ENCODE data around the gene CD59.

CD59 gene

DNA sequence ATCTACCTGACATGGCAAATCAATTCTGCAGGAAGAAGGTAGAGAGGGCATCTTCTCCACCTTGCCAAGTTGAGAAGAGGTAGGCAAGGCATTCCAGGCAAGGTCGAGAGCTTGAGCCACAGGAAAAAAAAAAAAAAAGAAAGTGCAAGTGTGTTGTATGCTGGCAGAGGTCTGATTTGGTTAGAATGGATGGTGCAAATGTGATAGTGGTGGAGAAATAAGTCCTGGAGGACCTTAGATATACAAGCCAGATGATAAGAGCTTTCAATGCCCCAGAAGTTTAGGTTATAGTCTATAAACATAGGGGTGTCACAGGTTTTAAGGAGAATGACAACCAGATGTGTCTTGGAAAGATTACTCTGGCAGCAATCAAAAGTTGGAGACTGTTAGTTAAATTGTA is 36.6 kb upstream of the CD59 start:
- H3K27ac Mint-ChIP-seq: no peak overlapping the region
- peaks cover 41% of the 10 kb centered on the region for H3K27me3 Mint-ChIP-seq (ENCODE audit: low read depth, poor library complexity)
- H3K4me3 Mint-ChIP-seq: peak overlapping the region; percentile 67
- H3K9me3 Mint-ChIP-seq: no peaks in the 10 kb centered on the region
- DNase-seq: no peak
- H3K4me1 Mint-ChIP-seq: peaks cover 25% of the 10 kb centered on the region
- peaks cover 17% of the 10 kb centered on the region for H3K36me3 Mint-ChIP-seq (ENCODE audit: low read depth)
- TF ChIP-seq, protein P1, sequence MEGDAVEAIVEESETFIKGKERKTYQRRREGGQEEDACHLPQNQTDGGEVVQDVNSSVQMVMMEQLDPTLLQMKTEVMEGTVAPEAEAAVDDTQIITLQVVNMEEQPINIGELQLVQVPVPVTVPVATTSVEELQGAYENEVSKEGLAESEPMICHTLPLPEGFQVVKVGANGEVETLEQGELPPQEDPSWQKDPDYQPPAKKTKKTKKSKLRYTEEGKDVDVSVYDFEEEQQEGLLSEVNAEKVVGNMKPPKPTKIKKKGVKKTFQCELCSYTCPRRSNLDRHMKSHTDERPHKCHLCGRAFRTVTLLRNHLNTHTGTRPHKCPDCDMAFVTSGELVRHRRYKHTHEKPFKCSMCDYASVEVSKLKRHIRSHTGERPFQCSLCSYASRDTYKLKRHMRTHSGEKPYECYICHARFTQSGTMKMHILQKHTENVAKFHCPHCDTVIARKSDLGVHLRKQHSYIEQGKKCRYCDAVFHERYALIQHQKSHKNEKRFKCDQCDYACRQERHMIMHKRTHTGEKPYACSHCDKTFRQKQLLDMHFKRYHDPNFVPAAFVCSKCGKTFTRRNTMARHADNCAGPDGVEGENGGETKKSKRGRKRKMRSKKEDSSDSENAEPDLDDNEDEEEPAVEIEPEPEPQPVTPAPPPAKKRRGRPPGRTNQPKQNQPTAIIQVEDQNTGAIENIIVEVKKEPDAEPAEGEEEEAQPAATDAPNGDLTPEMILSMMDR (IDR thresholded peaks at IDR 0.05): no peak

DNA sequence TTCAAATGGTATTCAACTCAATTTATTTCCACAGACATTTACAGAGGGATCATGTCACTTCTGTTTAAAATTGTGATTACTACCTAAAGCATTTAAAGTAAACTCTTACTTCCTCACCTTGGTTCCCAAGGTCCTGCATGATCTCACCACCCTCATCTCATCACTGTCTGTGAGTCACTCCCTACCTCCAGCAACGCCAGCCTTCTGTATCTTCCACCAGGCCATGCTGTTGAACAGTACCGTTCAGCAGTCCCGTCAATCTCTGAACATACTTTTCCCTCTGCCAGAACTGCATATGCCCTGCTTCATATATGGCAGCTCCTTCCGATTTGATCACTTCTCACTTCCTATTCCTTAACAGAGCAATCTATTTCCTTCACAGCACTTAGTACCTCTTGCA is 36.1 kb upstream of the CD59 start:
- H3K4me1 Mint-ChIP-seq: peaks cover 23% of the 10 kb centered on the region

DNA sequence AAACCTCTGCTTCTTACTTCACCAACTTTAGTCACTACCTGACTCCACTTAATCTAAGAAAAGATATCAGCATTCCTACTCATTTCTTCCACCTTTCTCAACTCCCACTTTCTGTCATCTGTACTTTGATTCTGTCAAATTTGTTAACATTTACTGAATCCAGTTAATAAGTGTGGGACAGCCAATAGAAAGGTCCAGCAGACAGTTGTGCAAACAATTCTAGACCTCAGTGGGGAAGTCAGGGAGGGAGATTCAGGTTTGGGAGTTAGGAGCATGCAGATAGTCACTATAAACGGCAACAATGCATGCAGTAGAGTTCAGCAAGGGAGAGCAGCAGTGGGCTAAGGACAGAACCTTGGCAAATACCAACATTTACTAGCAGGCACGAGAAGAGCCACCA is 34.0 kb upstream of the CD59 start:
- Mint-ChIP-seq H3K27ac (no peak overlapping the region), H3K4me1 (peaks cover 18% of the 10 kb centered on the region), H3K4me3 (no peak overlapping the region), H3K36me3 (ENCODE audit: low read depth) (peaks cover 36% of the 10 kb centered on the region), H3K27me3 (ENCODE audit: low read depth, poor library complexity) (peaks cover 26% of the 10 kb centered on the region), H3K9me3 (no peaks in the 10 kb centered on the region)
- TF ChIP-seq, protein P1 (IDR thresholded peaks at IDR 0.05): no peak
- no peak for DNase-seq

More for the DNA sequence above, 36.1 kb upstream of the CD59 start:
- Mint-ChIP-seq H3K27ac (no peak overlapping the region), H3K9me3 (no peaks in the 10 kb centered on the region), H3K27me3 (ENCODE audit: low read depth, poor library complexity) (peaks cover 41% of the 10 kb centered on the region), H3K36me3 (ENCODE audit: low read depth) (peaks cover 21% of the 10 kb centered on the region), H3K4me3 (peak overlapping the region; percentile 67)
- TF ChIP-seq, protein P1 (IDR thresholded peaks at IDR 0.05): no peak
- DNase-seq: no peak

DNA sequence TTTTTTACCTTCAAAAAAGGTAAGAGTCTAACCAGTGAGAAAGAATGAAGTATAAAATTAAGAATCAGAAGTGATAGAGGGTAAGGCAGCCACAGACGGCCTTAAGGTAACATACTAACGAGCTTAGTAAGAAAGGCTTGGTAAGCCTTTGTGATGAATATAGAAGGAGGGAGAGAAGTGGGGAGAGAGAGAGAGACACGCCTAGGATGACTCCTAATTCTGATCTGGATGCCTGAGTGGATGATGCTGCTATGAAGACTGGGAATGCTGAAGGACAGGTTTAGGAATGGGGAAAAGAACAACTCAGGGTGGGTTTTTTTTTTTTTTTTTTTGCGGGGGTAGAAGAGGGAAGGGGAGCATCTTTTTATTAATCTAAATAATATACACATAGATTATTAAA is 33.3 kb upstream of the CD59 start:
- Mint-ChIP-seq H3K27ac (peak overlapping the region; percentile 7), H3K9me3 (no peaks in the 10 kb centered on the region), H3K4me3 (no peak overlapping the region), H3K4me1 (peaks cover 15% of the 10 kb centered on the region), H3K27me3 (ENCODE audit: low read depth, poor library complexity) (peaks cover 19% of the 10 kb centered on the region), H3K36me3 (ENCODE audit: low read depth) (peaks cover 43% of the 10 kb centered on the region)
- TF ChIP-seq, protein P1 (IDR thresholded peaks at IDR 0.05): no peak
- DNase-seq: no peak

DNA sequence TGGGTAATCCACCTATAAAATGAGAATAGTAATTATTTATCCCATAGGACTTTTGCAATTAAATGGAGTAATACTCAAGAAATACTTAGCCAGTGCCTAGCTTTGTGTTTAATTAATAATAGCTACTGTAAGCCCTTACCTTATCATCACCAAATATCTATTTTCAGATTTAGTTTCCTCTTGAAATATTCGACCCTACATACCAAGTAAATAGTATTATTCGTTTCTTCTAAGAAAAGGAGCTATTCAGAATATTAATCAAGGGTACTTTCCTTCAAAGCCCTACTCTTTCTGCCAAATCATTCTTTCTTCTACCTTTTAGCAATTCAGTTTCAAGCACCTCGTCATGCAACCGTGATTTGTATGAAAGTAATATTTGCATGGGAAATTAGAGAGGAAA is 31.4 kb upstream of the CD59 start:
- DNase-seq: no peak
- peaks cover 9% of the 10 kb centered on the region for H3K9me3 Mint-ChIP-seq
- H3K27me3 Mint-ChIP-seq (ENCODE audit: low read depth, poor library complexity): peaks cover 10% of the 10 kb centered on the region
- no peak overlapping the region for H3K4me3 Mint-ChIP-seq
- H3K4me1 Mint-ChIP-seq: peaks cover 5% of the 10 kb centered on the region
- TF ChIP-seq, protein P1 (IDR thresholded peaks at IDR 0.05): no peak
- peaks cover 62% of the 10 kb centered on the region for H3K36me3 Mint-ChIP-seq (ENCODE audit: low read depth)
- no peak overlapping the region for H3K27ac Mint-ChIP-seq

DNA sequence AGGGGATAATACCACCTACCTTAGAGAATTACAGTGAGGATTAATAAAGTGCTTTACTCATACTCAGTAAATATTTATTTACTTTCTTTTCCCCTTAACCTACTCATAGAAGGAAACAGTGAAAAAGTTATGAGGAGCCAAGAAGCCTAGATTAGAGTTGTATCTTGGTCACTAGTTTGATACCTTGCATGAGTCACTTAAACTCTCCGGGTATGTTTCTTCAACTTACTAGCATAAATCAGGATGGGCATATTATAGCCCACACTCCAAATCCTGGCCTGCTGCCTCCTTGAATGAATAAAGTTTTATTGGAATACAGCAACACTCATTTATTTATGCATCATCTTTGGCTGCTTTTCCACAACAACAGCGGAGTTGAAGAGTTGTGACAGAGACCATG is 29.9 kb upstream of the CD59 start:
- Mint-ChIP-seq H3K36me3 (ENCODE audit: low read depth) (peaks cover 78% of the 10 kb centered on the region), H3K4me3 (no peak overlapping the region), H3K27ac (no peak overlapping the region), H3K27me3 (ENCODE audit: low read depth, poor library complexity) (peaks cover 8% of the 10 kb centered on the region), H3K9me3 (peaks cover 9% of the 10 kb centered on the region), H3K4me1 (no peaks in the 10 kb centered on the region)
- TF ChIP-seq, protein P1 (IDR thresholded peaks at IDR 0.05): no peak
- DNase-seq: no peak
